Spleen (tissue), 7 donors: ENCODE results near the gene POGLUT2.

Source experiments
- POLR2A ChIP-seq, 3 donors: fragments of 450-650 bp; IDR thresholded peaks; one replicate each; pipeline ENCODE4 v1.5.1; 2017; ENCODE audit warnings: antibody characterized with exemption in 3 of 3, mild to moderate bottlenecking in 1 of 3
- TF ChIP-seq, protein P1 (sequence below), 11 experiments: fragments of 200-600 bp in 7 of 11; fragments of 450-650 bp in 4 of 11; sonication (generic) in 4 of 11; IDR thresholded peaks in 8 of 11; conservative IDR thresholded peaks in 3 of 11; 1 replicate in 7 of 11; 2 replicates in 4 of 11; pipeline versions ENCODE4 v1.4.0 to v1.8.0; 2016 to 2021; ENCODE audit warnings: antibody characterized with exemption in 11 of 11, inconsistent platforms in 4 of 11, mild to moderate bottlenecking in 1 of 11
- donor health status: DM: no; HTN: no; CAD: no; lungs with moderate emphysema.
- donor health status: DM: no; HTN: no; CAD: no.
- donor health status: DM: no; HTN: no; CAD: no.

GRCh38 chr13:102799426-102800144, 809 bp upstream of the POGLUT2 start:
- no peak for TF ChIP-seq POLR2A (IDR thresholded peaks at IDR 0.05)
- TF ChIP-seq, protein P1, sequence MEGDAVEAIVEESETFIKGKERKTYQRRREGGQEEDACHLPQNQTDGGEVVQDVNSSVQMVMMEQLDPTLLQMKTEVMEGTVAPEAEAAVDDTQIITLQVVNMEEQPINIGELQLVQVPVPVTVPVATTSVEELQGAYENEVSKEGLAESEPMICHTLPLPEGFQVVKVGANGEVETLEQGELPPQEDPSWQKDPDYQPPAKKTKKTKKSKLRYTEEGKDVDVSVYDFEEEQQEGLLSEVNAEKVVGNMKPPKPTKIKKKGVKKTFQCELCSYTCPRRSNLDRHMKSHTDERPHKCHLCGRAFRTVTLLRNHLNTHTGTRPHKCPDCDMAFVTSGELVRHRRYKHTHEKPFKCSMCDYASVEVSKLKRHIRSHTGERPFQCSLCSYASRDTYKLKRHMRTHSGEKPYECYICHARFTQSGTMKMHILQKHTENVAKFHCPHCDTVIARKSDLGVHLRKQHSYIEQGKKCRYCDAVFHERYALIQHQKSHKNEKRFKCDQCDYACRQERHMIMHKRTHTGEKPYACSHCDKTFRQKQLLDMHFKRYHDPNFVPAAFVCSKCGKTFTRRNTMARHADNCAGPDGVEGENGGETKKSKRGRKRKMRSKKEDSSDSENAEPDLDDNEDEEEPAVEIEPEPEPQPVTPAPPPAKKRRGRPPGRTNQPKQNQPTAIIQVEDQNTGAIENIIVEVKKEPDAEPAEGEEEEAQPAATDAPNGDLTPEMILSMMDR (IDR thresholded peaks at IDR 0.05 in 8 of 11, conservative IDR thresholded peaks at IDR 0.05 in 3 of 11) = no peak
